H9 (cell line): ENCODE measurements around the gene CMSS1. TPM values are rescaled to one million over a fixed set of nuclear protein-coding genes. Genes with fewer than 3 reads are reported as not detected.
A peak's percentile ranks its signal among the peaks of the same experiment; 100 is the strongest.

Experiments used
- DNase-seq: peaks from one replicate; pipeline ENCODE4 v3.0.0-alpha.2; 2017
- H2AFZ ChIP-seq: one replicate; pipeline ENCODE4 v1.6.1; 2013; ENCODE audit warnings: mild to moderate bottlenecking, low read length, control low read depth, moderate library complexity
- H2AK5ac ChIP-seq: 2 replicates; pipeline ENCODE4 v1.6.1; 2013; ENCODE audit warnings: low read length, control low read depth, mixed read lengths; ENCODE audit not compliant: insufficient read length
- H2BK120ac ChIP-seq: one replicate; pipeline ENCODE4 v1.6.1; 2013; ENCODE audit warnings: low read depth, mild to moderate bottlenecking, low read length, control low read depth, inconsistent platforms; ENCODE audit not compliant: poor library complexity, severe bottlenecking
- H2BK12ac ChIP-seq: 2 replicates; pipeline ENCODE4 v1.6.1; 2013; ENCODE audit warnings: low read length, control low read depth, mixed read lengths, low read depth; ENCODE audit not compliant: insufficient read length
- H2BK15ac ChIP-seq: 2 replicates; pipeline ENCODE4 v1.6.1; 2013; ENCODE audit warnings: low read depth, low read length, control low read depth
- H2BK20ac ChIP-seq: one replicate; pipeline ENCODE4 v1.6.1; 2013; ENCODE audit warnings: low read depth, mild to moderate bottlenecking, low read length, control low read depth, inconsistent platforms; ENCODE audit not compliant: poor library complexity, severe bottlenecking
- H2BK5ac ChIP-seq: 2 replicates; pipeline ENCODE4 v1.6.1; 2013; ENCODE audit warnings: low read length, control low read depth, mixed read lengths; ENCODE audit not compliant: insufficient read length
- H3K14ac ChIP-seq: 2 replicates; pipeline ENCODE4 v1.6.1; 2013; ENCODE audit warnings: low read length, control low read depth; ENCODE audit not compliant: insufficient read depth
- H3K18ac ChIP-seq: 2 replicates; pipeline ENCODE4 v1.6.1; 2013; ENCODE audit warnings: low read depth, mild to moderate bottlenecking, mixed read lengths, low read length, control low read depth; ENCODE audit not compliant: insufficient read length
- H3K23ac ChIP-seq: 2 replicates; pipeline ENCODE4 v1.6.1; 2013; ENCODE audit warnings: low read length, control low read depth, mixed read lengths, low read depth; ENCODE audit not compliant: insufficient read length
- H3K23me2 ChIP-seq: 2 replicates; pipeline ENCODE4 v1.6.1; 2013; ENCODE audit warnings: low read depth, mild to moderate bottlenecking, mixed read lengths, low read length, control low read depth; ENCODE audit not compliant: insufficient read length, poor library complexity, severe bottlenecking
- H3K27ac ChIP-seq: 2 replicates; pipeline ENCODE4 v1.5.1; 2013; ENCODE audit warnings: low read length, control low read depth, mixed read lengths, low read depth; ENCODE audit not compliant: insufficient read length
- H3K27me3 ChIP-seq: 2 replicates; pipeline ENCODE4 v1.6.1; 2013; ENCODE audit warnings: low read length, control low read depth, inconsistent platforms; ENCODE audit not compliant: insufficient read depth
- H3K4ac ChIP-seq: 2 replicates; pipeline ENCODE4 v1.6.1; 2013; ENCODE audit warnings: low read depth, mild to moderate bottlenecking, control low read depth, inconsistent platforms, low read length, moderate library complexity
- H3K4me1 ChIP-seq: 2 replicates; pipeline ENCODE4 v1.6.1; 2013; ENCODE audit warnings: low read length, control low read depth, inconsistent platforms; ENCODE audit not compliant: insufficient read depth
- H3K4me2 ChIP-seq: 2 replicates; pipeline ENCODE4 v1.6.1; 2013; ENCODE audit warnings: low read length, control low read depth, mixed read lengths; ENCODE audit not compliant: insufficient read length, insufficient read depth
- H3K56ac ChIP-seq: 2 replicates; pipeline ENCODE4 v1.6.1; 2013; ENCODE audit warnings: low read depth, mild to moderate bottlenecking, mixed read lengths, low read length, control low read depth; ENCODE audit not compliant: insufficient read length
- H3K79me1 ChIP-seq: 2 replicates; pipeline ENCODE4 v1.6.1; 2013; ENCODE audit warnings: low read depth, mild to moderate bottlenecking, moderate library complexity, low read length, control low read depth, inconsistent platforms; ENCODE audit not compliant: insufficient read depth, poor library complexity, severe bottlenecking
- H3K79me2 ChIP-seq: 2 replicates; pipeline ENCODE4 v1.6.1; 2013; ENCODE audit warnings: low read length, control low read depth, inconsistent platforms; ENCODE audit not compliant: insufficient read depth
- H3K9ac ChIP-seq: 2 replicates; pipeline ENCODE4 v1.6.1; 2013; ENCODE audit warnings: low read length, control low read depth, mixed read lengths; ENCODE audit not compliant: insufficient read length; ENCODE audit errors: extremely low read depth
- H3K9me3 ChIP-seq: one replicate; pipeline ENCODE4 v1.6.1; 2013; ENCODE audit warnings: low read depth, low read length, inconsistent platforms; ENCODE audit not compliant: control insufficient read depth
- H3T11ph ChIP-seq: one replicate; pipeline ENCODE4 v1.6.1; 2013; ENCODE audit warnings: mild to moderate bottlenecking, low read length, control low read depth, inconsistent platforms
- H4K20me1 ChIP-seq: one replicate; pipeline ENCODE4 v1.6.1; 2013; ENCODE audit not compliant: control insufficient read depth, insufficient read length, insufficient read depth
- H4K5ac ChIP-seq: 2 replicates; pipeline ENCODE4 v1.6.1; 2013; ENCODE audit warnings: low read depth, mild to moderate bottlenecking, mixed read lengths, low read length, control low read depth; ENCODE audit not compliant: insufficient read length
- H4K8ac ChIP-seq: replicated peaks from 2 replicates; pipeline ENCODE4 v1.6.1; 2013; ENCODE audit warnings: low read length, control low read depth, mixed read lengths, low read depth; ENCODE audit not compliant: insufficient read length
- H4K91ac ChIP-seq: 2 replicates; pipeline ENCODE4 v1.6.1; 2013; ENCODE audit warnings: low read depth, mild to moderate bottlenecking, moderate library complexity, mixed read lengths, low read length, control low read depth; ENCODE audit not compliant: insufficient read length
- H3K27ac Mint-ChIP-seq, 3 experiments: 2 replicates in 2 of 3; 3 replicates in 1 of 3; pipeline ENCODE4 v1.8.0; 2020 to 2021; ENCODE audit warnings: mixed read lengths in 3 of 3, mild to moderate bottlenecking in 1 of 3, moderate library complexity in 1 of 3
- H3K27me3 Mint-ChIP-seq: 2 replicates; pipeline ENCODE4 v1.8.0; 2021; ENCODE audit warnings: low read depth, mild to moderate bottlenecking, moderate library complexity, mixed read lengths
- H3K36me3 Mint-ChIP-seq, 3 experiments: 2 replicates in 2 of 3; 3 replicates in 1 of 3; pipeline ENCODE4 v1.8.0; 2020 to 2021; ENCODE audit warnings: low read depth in 3 of 3, mixed read lengths in 3 of 3; ENCODE audit not compliant: insufficient read depth in 1 of 3
- H3K4me1 Mint-ChIP-seq, 2 experiments: 2 replicates each; pipeline ENCODE4 v1.8.0; 2020; ENCODE audit warnings: mixed read lengths in 2 of 2
- H3K4me3 Mint-ChIP-seq, 2 experiments: 2 replicates in 1 of 2; 3 replicates in 1 of 2; pipeline ENCODE4 v1.8.0; 2020 to 2021; ENCODE audit warnings: mild to moderate bottlenecking in 2 of 2, mixed read lengths in 2 of 2, moderate library complexity in 1 of 2
- H3K9me3 Mint-ChIP-seq, 2 experiments: 2 replicates in 1 of 2; 3 replicates in 1 of 2; pipeline ENCODE4 v1.8.0; 2020; ENCODE audit warnings: mild to moderate bottlenecking in 2 of 2, mixed read lengths in 2 of 2, moderate library complexity in 1 of 2
- CTCF ChIP-seq: fragments of 200-600 bp; sonication (generic); conservative IDR thresholded peaks from 3 replicates; pipeline ENCODE4 v1.8.0; 2021; ENCODE audit warnings: antibody characterized with exemption, mild to moderate bottlenecking
- WGBS: extraction: QIAGEN DNeasy Blood & Tissue Kit; methylation state at CpG from one replicate; pipeline ENCODE4 v1.1.7; 2013; ENCODE audit warnings: missing lambda C conversion rate, low lambda C conversion rate, mixed read lengths; ENCODE audit not compliant: insufficient read length; ENCODE audit errors: extremely low coverage; 5-methylcytosine and 5-hydroxymethylcytosine counted together
- total RNA-seq: library from RNA; stranded (reverse); gene quantifications from 2 replicates; pipeline ENCODE4 v1.2.1, GENCODE V29; 2021

The CMSS1 gene
- total RNA-seq, 1 experiment from 2014 or later, result 61.8 TPM

- H2BK120ac ChIP-seq, result no peak overlapping the region
- peak overlapping the region in 1 of 3 experiments; percentile 62; a peak in 2 of 7 replicates for H3K27ac Mint-ChIP-seq
- no peak overlapping the region for H2AFZ ChIP-seq
- no peak overlapping the region for H2BK5ac ChIP-seq
- no peaks in the 10 kb centered on the region for H3K9me3 ChIP-seq
- H3T11ph ChIP-seq, result no peak overlapping the region
- no peak overlapping the region for H2BK12ac ChIP-seq
- no peak overlapping the region for H3K23ac ChIP-seq
- H3K27ac ChIP-seq, result no peak overlapping the region
- H3K4me1 ChIP-seq, result peaks cover 17% of the 10 kb centered on the region
- no peak overlapping the region for H3K14ac ChIP-seq
- WGBS, result no CpG with 5 or more reads among the region's 1 CpG
- peaks cover 2% of the 10 kb centered on the region; the same call in 1 of the 2 replicates for H3K79me2 ChIP-seq
- no peak overlapping the region for H2AK5ac ChIP-seq
- H2BK20ac ChIP-seq, result no peak overlapping the region
- H3K18ac ChIP-seq, result no peak overlapping the region
- H3K27me3 ChIP-seq, result no peaks in the 10 kb centered on the region
- H3K23me2 ChIP-seq, result no peaks in the 10 kb centered on the region
- no peak overlapping the region for H3K9ac ChIP-seq
- no peak for DNase-seq
- peaks cover 41 to 47% of the 10 kb centered on the region in 2 experiments for H3K4me1 Mint-ChIP-seq
- no peak overlapping the region for H4K5ac ChIP-seq
- no peaks in the 10 kb centered on the region for H3K9me3 Mint-ChIP-seq
- no peaks in the 10 kb centered on the region for H4K20me1 ChIP-seq
- no peak overlapping the region for H4K91ac ChIP-seq
- no peak overlapping the region for H3K56ac ChIP-seq
- TF ChIP-seq CTCF, result no peak
- no peak overlapping the region for H3K4ac ChIP-seq
- H4K8ac ChIP-seq, result no peak overlapping the region
- H3K36me3 Mint-ChIP-seq, result no peaks in the 10 kb centered on the region
- H3K79me1 ChIP-seq, result no peaks in the 10 kb centered on the region
- H3K4me2 ChIP-seq, result no peak overlapping the region
- no peaks in the 10 kb centered on the region for H3K27me3 Mint-ChIP-seq
- no peak overlapping the region for H2BK15ac ChIP-seq
- H3K4me3 Mint-ChIP-seq, result no peak overlapping the region
These were observed 113.4 kb downstream of the CMSS1 start for GRCh38 chr3:99931059-99931458.
